ENCODE measurements around the gene ZNF385B.

The ZNF385B gene

GRCh38 chr2:179449010-179449409 is 412.4 kb downstream of the ZNF385B start:
- no peak for DNase-seq (ENCODE audit: low read depth)
- TF ChIP-seq CTCF (IDR thresholded peaks at IDR 0.05; ENCODE audit: insufficient read depth, low read depth, low read length, missing control alignments): no peak
- no peak overlapping the region for H3K4me3 ChIP-seq (ENCODE audit: low read length)

GRCh38 chr2:179447839-179448447 is 413.5 kb downstream of the ZNF385B start:
- no peak overlapping the region for H3K4me3 ChIP-seq (ENCODE audit: low read length)
- no peak for DNase-seq (ENCODE audit: low read depth)
- no peak for TF ChIP-seq CTCF (IDR thresholded peaks at IDR 0.05; ENCODE audit: insufficient read depth, low read depth, low read length, missing control alignments)

- H3K4me3 ChIP-seq (ENCODE audit: low read length): no peak overlapping the region
- DNase-seq (ENCODE audit: low read depth): no peak
- TF ChIP-seq CTCF (IDR thresholded peaks at IDR 0.05; ENCODE audit: insufficient read depth, low read depth, low read length, missing control alignments): no peak
Observed at GRCh38 chr2:179447421-179447820, 414.0 kb downstream of the ZNF385B start.

GRCh38 chr2:179446476-179447141 is 414.8 kb downstream of the ZNF385B start:
- no peak overlapping the region for H3K4me3 ChIP-seq (ENCODE audit: low read length)
- DNase-seq (ENCODE audit: low read depth): peak; percentile 82
- TF ChIP-seq CTCF (IDR thresholded peaks at IDR 0.05; ENCODE audit: insufficient read depth, low read depth, low read length, missing control alignments): no peak

GRCh38 chr2:179444056-179444455 is 417.4 kb downstream of the ZNF385B start:
- H3K4me3 ChIP-seq (ENCODE audit: low read length): no peak overlapping the region
- TF ChIP-seq CTCF (IDR thresholded peaks at IDR 0.05; ENCODE audit: insufficient read depth, low read depth, low read length, missing control alignments): no peak
- peak; percentile 16 for DNase-seq (ENCODE audit: low read depth)

- no peak for TF ChIP-seq CTCF (IDR thresholded peaks at IDR 0.05; ENCODE audit: insufficient read depth, low read depth, low read length, missing control alignments)
- no peak for DNase-seq (ENCODE audit: low read depth)
- no peak overlapping the region for H3K4me3 ChIP-seq (ENCODE audit: low read length)
Observed at GRCh38 chr2:179443180-179443579, 418.2 kb downstream of the ZNF385B start.

GRCh38 chr2:179442206-179442605 is 419.2 kb downstream of the ZNF385B start:
- no peak for TF ChIP-seq CTCF (IDR thresholded peaks at IDR 0.05; ENCODE audit: insufficient read depth, low read depth, low read length, missing control alignments)
- no peak for DNase-seq (ENCODE audit: low read depth)
- no peak overlapping the region for H3K4me3 ChIP-seq (ENCODE audit: low read length)
